GM23338 (cell line): ENCODE data around the gene OXNAD1. TPM values are rescaled to one million over a fixed set of nuclear protein-coding genes. Genes with fewer than 3 reads are reported as not detected.

Source experiments
- ATAC-seq: fragments of 200-7000 bp; cut with Tn5 transposase; 3 replicates; pipeline ENCODE4 v1.9.1; 2020
- DNase-seq: peaks from one replicate; pipeline ENCODE4 v3.0.0-alpha.2; 2015; ENCODE audit warnings: low spot score
- H2AFZ ChIP-seq: fragments of 200-600 bp; sonication (generic); 2 replicates; pipeline ENCODE4 v1.8.0; 2016; ENCODE audit warnings: antibody characterized with exemption, mild to moderate bottlenecking, moderate library complexity
- H3F3A ChIP-seq: fragments of 200-600 bp; sonication (generic); replicated peaks from 2 replicates; pipeline ENCODE4 v1.8.0; 2017; ENCODE audit warnings: antibody characterized with exemption, mixed run types, low read depth
- H3K27ac ChIP-seq: fragments of 200-600 bp; sonication (generic); 2 replicates; pipeline ENCODE4 v1.6.1; 2016; ENCODE audit warnings: low read depth
- H3K27me3 ChIP-seq: fragments of 200-600 bp; sonication (generic); 2 replicates; pipeline ENCODE4 v1.8.0; 2016; ENCODE audit warnings: mild to moderate bottlenecking, mixed run types, moderate library complexity; ENCODE audit not compliant: insufficient read depth
- H3K36me3 ChIP-seq: fragments of 200-600 bp; sonication (generic); 2 replicates; pipeline ENCODE4 v1.8.0; 2016; ENCODE audit warnings: mild to moderate bottlenecking; ENCODE audit not compliant: insufficient read depth
- H3K4me1 ChIP-seq: fragments of 200-600 bp; sonication (generic); 2 replicates; pipeline ENCODE4 v1.8.0; 2016; ENCODE audit warnings: mild to moderate bottlenecking, moderate library complexity; ENCODE audit not compliant: insufficient read depth
- H3K4me2 ChIP-seq: fragments of 200-600 bp; sonication (generic); 2 replicates; pipeline ENCODE4 v1.7.1; 2017; ENCODE audit warnings: mixed run types
- H3K4me3 ChIP-seq: fragments of 200-600 bp; sonication (generic); 2 replicates; pipeline ENCODE4 v1.6.1; 2016; ENCODE audit warnings: mixed run types
- H3K79me2 ChIP-seq: fragments of 200-600 bp; sonication (generic); replicated peaks from 2 replicates; pipeline ENCODE4 v1.8.0; 2017; ENCODE audit warnings: mild to moderate bottlenecking; ENCODE audit not compliant: insufficient read depth
- H3K9me2 ChIP-seq: fragments of 200-600 bp; sonication (generic); 2 replicates; pipeline ENCODE4 v1.8.0; 2017; ENCODE audit not compliant: insufficient read depth
- H4K20me1 ChIP-seq: fragments of 200-600 bp; sonication (generic); replicated peaks from 2 replicates; pipeline ENCODE4 v1.8.0; 2017; ENCODE audit warnings: mild to moderate bottlenecking; ENCODE audit not compliant: insufficient read depth
- H3K27ac Mint-ChIP-seq: 2 replicates; pipeline ENCODE4 v1.8.0; 2020; ENCODE audit warnings: inconsistent platforms, mild to moderate bottlenecking, moderate library complexity, mixed read lengths
- H3K27me3 Mint-ChIP-seq: 3 replicates; pipeline ENCODE4 v1.8.0; 2022; ENCODE audit warnings: low read depth, mild to moderate bottlenecking, moderate library complexity, mixed read lengths, inconsistent platforms; ENCODE audit not compliant: insufficient read depth, poor library complexity
- H3K36me3 Mint-ChIP-seq: 3 replicates; pipeline ENCODE4 v1.8.0; 2021; ENCODE audit warnings: low read depth, mild to moderate bottlenecking, inconsistent platforms, moderate library complexity, mixed read lengths
- H3K4me1 Mint-ChIP-seq: 3 replicates; pipeline ENCODE4 v1.8.0; 2020; ENCODE audit warnings: mild to moderate bottlenecking, inconsistent platforms, mixed read lengths
- H3K4me3 Mint-ChIP-seq: 3 replicates; pipeline ENCODE4 v1.8.0; 2021; ENCODE audit warnings: moderate library complexity, mild to moderate bottlenecking, inconsistent platforms, mixed read lengths
- H3K9me3 Mint-ChIP-seq: 3 replicates; pipeline ENCODE4 v1.8.0; 2020; ENCODE audit warnings: moderate library complexity, mild to moderate bottlenecking, inconsistent platforms, mixed read lengths
- ETS1 ChIP-seq: IDR thresholded peaks from 2 replicates; pipeline ENCODE4 v1.6.1; 2016; ENCODE audit warnings: antibody characterized with exemption
- POLR2AphosphoS5 ChIP-seq: IDR thresholded peaks from 2 replicates; pipeline ENCODE4 v1.6.1; 2016; ENCODE audit warnings: antibody characterized with exemption, low read depth
- REST ChIP-seq: IDR thresholded peaks from one replicate; pipeline ENCODE4 v1.6.1; 2018; ENCODE audit warnings: antibody characterized with exemption; ENCODE audit not compliant: unreplicated experiment
- ZNF462 ChIP-seq: fragments of 250-450 bp; sonication (Bioruptor Pico); IDR thresholded peaks from 2 replicates; pipeline ENCODE4 v1.5.0; 2020; ENCODE audit warnings: mild to moderate bottlenecking, moderate library complexity
- polyA plus RNA-seq: library from polyadenylated mRNA; unstranded; fragments of >200 nt; fragmentation: Nextera tagmentation; extraction: Ambion mirVana; gene quantifications from 2 replicates; pipeline ENCODE4 v1.2.1, GENCODE V29; 2016
- total RNA-seq: library from RNA; depleted of rRNA; stranded (reverse); fragments of >200 nt; shearing (Covaris generic); gene quantifications from 2 replicates; pipeline ENCODE4 v1.2.3, GENCODE V29; 2014

OXNAD1 gene
- total and polyA plus RNA-seq, 2 experiments from 2014 or later: 22.9 to 34.2 TPM

GRCh38 chr3:16334909-16335308 lies 69.9 kb downstream of the OXNAD1 start:
- Histone ChIP-seq H3K4me3 (no peak overlapping the region), H4K20me1 (no peaks in the 10 kb centered on the region), H3K79me2 (no peaks in the 10 kb centered on the region), H2AFZ (no peak overlapping the region), H3K27me3 (no peaks in the 10 kb centered on the region), H3K4me2 (no peak overlapping the region), H3K36me3 (no peaks in the 10 kb centered on the region), H3K9me2 (no peaks in the 10 kb centered on the region), H3K4me1 (0 out of 2 replicates have a peak, but pooled peaks cover 6% of the 10 kb centered on the region), H3K27ac (no peak overlapping the region), H3F3A (no peaks in the 10 kb centered on the region)
- H3K4me1 Mint-ChIP-seq: peaks cover 6% of the 10 kb centered on the region
- H3K4me3 Mint-ChIP-seq: no peak overlapping the region
- H3K27ac Mint-ChIP-seq: no peak overlapping the region
- TF ChIP-seq ZNF462 (CRISPR knock-in tag) (no peak), ETS1 (no peak), POLR2AphosphoS5 (no peak), REST (no peak)
- peaks cover 49% of the 10 kb centered on the region for H3K36me3 Mint-ChIP-seq
- peaks cover 10% of the 10 kb centered on the region for H3K9me3 Mint-ChIP-seq
- ATAC-seq (no peak), DNase-seq (no peak)
- peaks cover 8% of the 10 kb centered on the region for H3K27me3 Mint-ChIP-seq
